ENCODE measurements around the gene RBFA. TPM values are rescaled to one million over a fixed set of nuclear protein-coding genes. Genes with fewer than 3 reads are reported as not detected.

RBFA gene
- total RNA-seq, 1 experiment from 2014 or later, result 45.3 TPM

DNA sequence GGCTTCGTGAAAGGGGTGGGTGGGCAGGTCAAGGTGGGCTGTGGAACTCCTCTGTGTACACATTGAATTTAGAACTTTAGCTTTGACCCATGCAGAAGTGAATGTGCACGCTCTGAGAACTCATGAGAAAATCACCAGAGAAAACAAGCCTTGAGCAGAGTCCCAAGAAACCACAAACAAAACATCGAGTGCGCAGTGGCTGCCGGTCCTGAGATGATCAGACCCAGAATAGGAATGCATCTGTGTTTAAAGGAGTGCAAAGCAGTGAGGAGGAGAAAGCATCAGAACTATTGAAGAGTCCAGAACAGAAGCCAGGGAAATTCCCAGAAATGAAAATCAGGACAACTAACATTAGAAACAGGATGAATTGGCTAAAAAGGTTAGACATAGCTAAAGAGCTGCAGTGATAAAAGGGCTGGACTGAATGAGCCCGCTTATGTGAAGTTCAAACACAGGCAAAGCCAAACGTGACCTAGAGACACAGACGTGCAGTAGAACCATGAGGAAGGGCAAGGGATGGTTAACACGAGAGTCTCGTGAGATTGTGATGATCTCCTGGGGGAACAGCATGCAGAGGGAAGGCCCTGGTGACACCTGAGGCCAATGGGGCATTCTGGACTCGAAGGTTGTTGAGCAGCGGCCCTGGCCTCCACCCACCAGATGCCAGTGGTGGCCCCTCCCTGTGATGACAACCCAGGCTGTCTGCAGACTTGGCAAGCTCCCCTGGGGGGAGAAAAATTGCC is 29.5 kb upstream of the RBFA start:
- BruUV-seq (replicated peaks), result no TSS peak
- Histone ChIP-seq H3K4me3 (replicated peaks in 1 of 2; ENCODE audit: low read depth in 1 of 2, low read length in 2 of 2) (no peak overlapping the region), H3K79me2 (ENCODE audit: insufficient read depth, low read length) (no peaks in the 10 kb centered on the region), H3K4me2 (ENCODE audit: low read length) (no peak overlapping the region), H3K36me3 (ENCODE audit: control insufficient read depth in 1 of 2, insufficient read depth in 2 of 2, low read length in 2 of 2) (no peaks in the 10 kb centered on the region), H3K27me3 (ENCODE audit: insufficient read depth, low read length) (no peaks in the 10 kb centered on the region), H3K9me3 (ENCODE audit: control insufficient read depth in 1 of 2, insufficient read depth in 1 of 2, low read depth in 1 of 2, low read length in 2 of 2) (0 out of 4 replicates have a peak, but pooled peaks cover 0 to 3% of the 10 kb centered on the region in 2 experiments), H3K27ac (ENCODE audit: low read depth, low read length) (no peak overlapping the region), H2AFZ (ENCODE audit: low read depth, low read length, poor library complexity, severe bottlenecking) (no peak overlapping the region), H4K20me1 (ENCODE audit: insufficient read depth) (no peaks in the 10 kb centered on the region), H3K9me2 (ENCODE audit: insufficient read depth) (no peaks in the 10 kb centered on the region), H3K4me1 (ENCODE audit: control insufficient read depth in 1 of 2, insufficient read depth in 2 of 2, low read length in 2 of 2) (peaks cover 3 to 4% of the 10 kb centered on the region in 2 experiments), H3K9ac (ENCODE audit: low read length) (no peak overlapping the region)
- intact Hi-C loops (cut with micrococcal nuclease), result no loop called here
- ATAC-seq (no peak), DNase-seq (ENCODE audit: low read depth, low spot score) (no peak)
- TF ChIP-seq MAX (IDR thresholded peaks at IDR 0.05) (no peak), POLR2A (IDR thresholded peaks at IDR 0.05; ENCODE audit: borderline replicate concordance, extremely low read depth, insufficient read depth, insufficient read length) (no peak), SP1 (IDR thresholded peaks at IDR 0.05; ENCODE audit: low read depth) (no peak), CTCF (IDR thresholded peaks at IDR 0.05 in 2 of 3, conservative IDR thresholded peaks at IDR 0.05 in 1 of 3; ENCODE audit: borderline replicate concordance in 1 of 3, insufficient read depth in 1 of 3, low read depth in 2 of 3, low read length in 2 of 3) (no peak), ZNF274 (IDR thresholded peaks at IDR 0.05; ENCODE audit: low read depth, low read length) (no peak), SRF (IDR thresholded peaks at IDR 0.05; ENCODE audit: low read depth) (no peak), ELF1 (IDR thresholded peaks at IDR 0.05; ENCODE audit: borderline replicate concordance, low read depth) (no peak), CBX3 (IDR thresholded peaks at IDR 0.05; ENCODE audit: low read depth) (no peak), SIN3A (IDR thresholded peaks at IDR 0.05; ENCODE audit: low read depth) (no peak), YY1 (IDR thresholded peaks at IDR 0.05; ENCODE audit: extremely low read depth, insufficient replicate concordance, low read depth, low read length) (no peak)
- TF ChIP-seq, protein P1, sequence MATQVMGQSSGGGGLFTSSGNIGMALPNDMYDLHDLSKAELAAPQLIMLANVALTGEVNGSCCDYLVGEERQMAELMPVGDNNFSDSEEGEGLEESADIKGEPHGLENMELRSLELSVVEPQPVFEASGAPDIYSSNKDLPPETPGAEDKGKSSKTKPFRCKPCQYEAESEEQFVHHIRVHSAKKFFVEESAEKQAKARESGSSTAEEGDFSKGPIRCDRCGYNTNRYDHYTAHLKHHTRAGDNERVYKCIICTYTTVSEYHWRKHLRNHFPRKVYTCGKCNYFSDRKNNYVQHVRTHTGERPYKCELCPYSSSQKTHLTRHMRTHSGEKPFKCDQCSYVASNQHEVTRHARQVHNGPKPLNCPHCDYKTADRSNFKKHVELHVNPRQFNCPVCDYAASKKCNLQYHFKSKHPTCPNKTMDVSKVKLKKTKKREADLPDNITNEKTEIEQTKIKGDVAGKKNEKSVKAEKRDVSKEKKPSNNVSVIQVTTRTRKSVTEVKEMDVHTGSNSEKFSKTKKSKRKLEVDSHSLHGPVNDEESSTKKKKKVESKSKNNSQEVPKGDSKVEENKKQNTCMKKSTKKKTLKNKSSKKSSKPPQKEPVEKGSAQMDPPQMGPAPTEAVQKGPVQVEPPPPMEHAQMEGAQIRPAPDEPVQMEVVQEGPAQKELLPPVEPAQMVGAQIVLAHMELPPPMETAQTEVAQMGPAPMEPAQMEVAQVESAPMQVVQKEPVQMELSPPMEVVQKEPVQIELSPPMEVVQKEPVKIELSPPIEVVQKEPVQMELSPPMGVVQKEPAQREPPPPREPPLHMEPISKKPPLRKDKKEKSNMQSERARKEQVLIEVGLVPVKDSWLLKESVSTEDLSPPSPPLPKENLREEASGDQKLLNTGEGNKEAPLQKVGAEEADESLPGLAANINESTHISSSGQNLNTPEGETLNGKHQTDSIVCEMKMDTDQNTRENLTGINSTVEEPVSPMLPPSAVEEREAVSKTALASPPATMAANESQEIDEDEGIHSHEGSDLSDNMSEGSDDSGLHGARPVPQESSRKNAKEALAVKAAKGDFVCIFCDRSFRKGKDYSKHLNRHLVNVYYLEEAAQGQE (IDR thresholded peaks at IDR 0.05; ENCODE audit: low read depth), result no peak
- ChIA-PET POLR2A (no interaction called here), CTCF (no interaction called here), RAD21 (ENCODE audit: low non-redundant PET in 1 of 2, low total read pairs in 2 of 2, uncharacterized antibody in 2 of 2, unreplicated experiment in 2 of 2) (no interaction called here)

Data from HCT116 (cell line).